ENCODE results near the gene FCHSD2. TPM values are rescaled to one million over a fixed set of nuclear protein-coding genes. Genes with fewer than 3 reads are reported as not detected.
A peak's percentile ranks its signal among the peaks of the same experiment; 100 is the strongest.
"Not testable (repeated sequence)": the region's sequence is repeated elsewhere in the genome, so short reads cannot be mapped to it uniquely, and the experiment has no call there.

The FCHSD2 gene
- polyA plus RNA-seq, 3 donors from 2014 or later = 9.7 to 25.6 (median 11.9) TPM

DNA sequence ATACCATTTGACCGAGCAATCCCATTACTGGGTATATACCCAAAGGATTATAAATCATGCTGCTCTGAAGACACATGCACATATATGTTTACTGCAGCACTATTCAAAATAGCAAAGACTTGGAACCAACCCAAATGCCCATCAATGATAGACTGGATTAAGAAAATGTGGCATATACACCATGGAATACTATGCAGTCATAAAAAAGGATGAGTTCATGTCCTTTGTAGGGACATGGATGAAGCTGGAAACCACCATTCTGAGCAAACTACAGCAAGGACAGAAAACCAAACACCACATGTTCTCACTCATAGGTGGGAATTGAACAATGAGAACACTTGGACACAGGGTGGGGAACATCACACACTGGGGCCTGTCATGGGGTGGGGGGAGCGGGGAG lies 164.3 kb downstream of the FCHSD2 start:
- Mint-ChIP-seq H3K4me1 (peaks cover 3 to 20% of the 10 kb centered on the region in 2 donors), H3K36me3 (peaks cover 11 to 17% (median 16%) of the 10 kb centered on the region in 3 donors)
- H3K27ac Mint-ChIP-seq; H3K9me3 Mint-ChIP-seq; DNase-seq; H3K4me3 Mint-ChIP-seq; H3K27me3 Mint-ChIP-seq (ENCODE audit: low read depth in 3 of 3): not testable (repeated sequence)

DNA sequence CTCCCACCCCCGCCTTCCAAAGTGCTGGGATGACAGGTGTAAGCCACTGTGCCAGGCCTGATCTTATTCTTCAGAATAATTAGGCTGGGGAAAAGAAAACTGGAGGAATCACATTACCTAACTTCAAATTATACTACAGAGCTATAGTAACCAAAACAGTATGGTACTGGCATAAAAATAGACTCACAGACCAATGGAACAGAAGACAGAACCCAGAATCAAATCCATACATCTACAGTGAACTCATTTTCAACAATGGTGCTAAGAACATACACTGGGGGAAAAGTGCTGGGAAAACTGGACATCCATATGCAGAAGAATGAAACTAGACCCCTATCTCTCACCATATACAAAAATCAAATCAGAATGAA lies 165.6 kb downstream of the FCHSD2 start:
- H3K4me1 Mint-ChIP-seq = peaks cover 3 to 20% of the 10 kb centered on the region in 2 donors
- not testable (repeated sequence) for DNase-seq; H3K27ac Mint-ChIP-seq; H3K4me3 Mint-ChIP-seq; H3K27me3 Mint-ChIP-seq (ENCODE audit: low read depth in 3 of 3); H3K9me3 Mint-ChIP-seq
- peaks cover 11 to 17% (median 16%) of the 10 kb centered on the region in 3 donors for H3K36me3 Mint-ChIP-seq

DNA sequence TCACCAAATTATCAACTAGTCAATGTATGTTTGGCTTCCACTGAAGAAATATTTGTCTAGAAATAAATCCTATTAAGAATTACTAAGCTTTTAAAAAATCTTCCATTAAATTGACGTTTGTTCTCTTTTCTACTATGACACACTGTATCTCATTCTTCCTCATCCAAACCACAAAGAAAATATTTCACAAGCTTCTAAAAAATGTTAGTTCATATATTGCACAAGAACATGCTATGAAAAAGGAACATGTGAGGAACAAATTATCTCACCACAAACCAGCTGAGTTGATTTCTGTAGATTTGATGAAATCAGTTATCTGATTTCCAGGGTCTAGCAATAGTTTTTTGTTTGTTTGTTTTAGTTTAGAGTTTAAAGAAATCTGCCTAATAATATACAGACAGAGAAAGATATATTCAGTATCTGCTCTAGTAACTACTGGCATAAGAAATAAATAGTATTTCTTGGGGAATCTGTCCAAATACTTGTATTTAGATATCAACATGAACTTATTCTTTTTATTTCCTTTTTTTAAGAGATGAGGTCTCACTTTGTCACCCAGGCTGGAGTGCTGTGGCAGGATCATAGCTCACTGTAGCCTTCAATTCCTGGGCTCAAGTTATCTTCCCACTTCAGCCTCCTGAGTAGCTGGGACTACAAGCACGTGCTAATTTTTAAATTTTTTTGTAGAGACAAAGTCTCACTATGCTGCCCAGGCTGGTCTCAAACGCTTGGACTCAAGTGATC lies 166.2 kb downstream of the FCHSD2 start:
- Mint-ChIP-seq H3K27ac (peak overlapping the region in 4 of 6 donors; percentile 18 to 44 (median 26)), H3K4me3 (no peak overlapping the region), H3K4me1 (peaks cover 3 to 22% of the 10 kb centered on the region in 2 donors), H3K9me3 (peaks cover 0 to 3% (median 0%) of the 10 kb centered on the region in 6 donors), H3K27me3 (ENCODE audit: low read depth in 3 of 3) (peaks cover 0 to 1% (median 0%) of the 10 kb centered on the region in 3 donors), H3K36me3 (peaks cover 11 to 17% (median 16%) of the 10 kb centered on the region in 3 donors)
- DNase-seq = no peak

DNA sequence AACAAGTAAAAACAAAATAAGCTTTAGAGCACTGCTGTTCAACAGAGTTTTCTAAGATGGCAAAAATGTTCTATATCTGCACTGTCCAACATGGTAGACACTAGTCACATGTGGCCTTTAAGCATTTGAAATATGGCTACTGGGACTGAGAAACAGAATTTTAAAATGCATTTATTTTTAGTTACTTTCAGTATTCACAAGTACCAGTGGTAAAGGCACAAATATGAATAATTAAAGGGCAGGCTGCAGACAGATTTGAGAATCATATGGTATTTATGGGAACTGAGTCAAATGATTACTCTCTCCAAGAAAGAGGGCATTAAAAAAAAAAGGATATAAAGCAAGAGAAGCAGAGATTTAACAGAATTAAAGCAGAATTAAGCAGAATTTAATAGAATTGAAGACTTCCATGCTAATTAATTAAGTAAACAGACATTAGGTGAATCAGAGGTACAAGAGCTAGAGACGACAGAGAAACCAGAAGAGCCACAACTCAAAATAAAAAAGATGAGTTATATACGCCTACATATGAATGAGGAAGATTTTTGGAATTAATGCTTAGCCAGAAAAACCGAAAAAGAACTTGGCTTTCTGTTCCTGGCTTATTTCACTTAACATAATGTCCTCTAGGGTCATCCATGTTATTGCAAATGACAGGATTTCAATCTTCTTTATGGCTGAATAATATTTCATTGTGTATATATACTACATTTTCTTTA lies 167.5 kb downstream of the FCHSD2 start:
- Mint-ChIP-seq H3K4me1 (peaks cover 17 to 35% of the 10 kb centered on the region in 2 donors), H3K27ac (peak overlapping the region in 1 of 6 donors; percentile 23), H3K9me3 (peaks cover 0 to 3% (median 0%) of the 10 kb centered on the region in 6 donors), H3K36me3 (peaks cover 8 to 11% (median 9%) of the 10 kb centered on the region in 3 donors), H3K27me3 (ENCODE audit: low read depth in 3 of 3) (peaks cover 0 to 1% (median 0%) of the 10 kb centered on the region in 3 donors), H3K4me3 (no peak overlapping the region)
- DNase-seq = no peak

DNA sequence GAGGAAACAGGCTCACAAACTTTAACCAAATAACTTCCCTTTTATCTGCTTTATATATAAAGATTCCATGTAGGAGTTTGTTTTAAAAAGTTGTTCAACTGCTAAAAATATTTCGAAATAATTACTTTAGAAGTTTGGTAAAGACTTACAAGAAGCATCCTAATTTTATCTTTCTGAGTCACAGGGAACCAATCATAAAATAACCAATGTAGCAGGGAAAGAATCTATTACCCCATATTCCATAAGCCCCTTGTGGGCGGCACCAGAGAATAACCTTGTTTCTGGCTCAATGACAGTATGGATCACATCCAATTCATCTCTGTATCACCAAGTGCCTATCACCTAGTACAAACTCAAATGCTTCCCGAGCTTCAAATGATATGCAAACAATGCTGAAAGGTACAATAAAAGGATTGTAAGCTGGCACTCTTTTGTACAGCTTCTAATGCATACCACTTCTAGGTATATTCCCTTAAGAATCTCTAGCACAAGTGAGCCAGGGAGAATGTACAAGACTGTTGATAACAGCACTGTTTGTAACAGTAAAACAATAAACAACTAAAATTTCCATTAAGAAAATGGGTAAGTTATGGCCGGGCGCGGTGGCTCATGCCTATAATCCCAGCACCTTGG lies 169.5 kb downstream of the FCHSD2 start:
- H3K27ac Mint-ChIP-seq = no peak overlapping the region
- peaks cover 0 to 4% (median 4%) of the 10 kb centered on the region in 3 donors for H3K36me3 Mint-ChIP-seq
- peaks cover 0 to 1% (median 1%) of the 10 kb centered on the region in 3 donors for H3K27me3 Mint-ChIP-seq (ENCODE audit: low read depth in 3 of 3)
- peaks cover 0 to 3% (median 0%) of the 10 kb centered on the region in 6 donors for H3K9me3 Mint-ChIP-seq
- H3K4me3 Mint-ChIP-seq = no peak overlapping the region
- no peak for DNase-seq
- H3K4me1 Mint-ChIP-seq = peaks cover 25 to 45% of the 10 kb centered on the region in 2 donors

DNA sequence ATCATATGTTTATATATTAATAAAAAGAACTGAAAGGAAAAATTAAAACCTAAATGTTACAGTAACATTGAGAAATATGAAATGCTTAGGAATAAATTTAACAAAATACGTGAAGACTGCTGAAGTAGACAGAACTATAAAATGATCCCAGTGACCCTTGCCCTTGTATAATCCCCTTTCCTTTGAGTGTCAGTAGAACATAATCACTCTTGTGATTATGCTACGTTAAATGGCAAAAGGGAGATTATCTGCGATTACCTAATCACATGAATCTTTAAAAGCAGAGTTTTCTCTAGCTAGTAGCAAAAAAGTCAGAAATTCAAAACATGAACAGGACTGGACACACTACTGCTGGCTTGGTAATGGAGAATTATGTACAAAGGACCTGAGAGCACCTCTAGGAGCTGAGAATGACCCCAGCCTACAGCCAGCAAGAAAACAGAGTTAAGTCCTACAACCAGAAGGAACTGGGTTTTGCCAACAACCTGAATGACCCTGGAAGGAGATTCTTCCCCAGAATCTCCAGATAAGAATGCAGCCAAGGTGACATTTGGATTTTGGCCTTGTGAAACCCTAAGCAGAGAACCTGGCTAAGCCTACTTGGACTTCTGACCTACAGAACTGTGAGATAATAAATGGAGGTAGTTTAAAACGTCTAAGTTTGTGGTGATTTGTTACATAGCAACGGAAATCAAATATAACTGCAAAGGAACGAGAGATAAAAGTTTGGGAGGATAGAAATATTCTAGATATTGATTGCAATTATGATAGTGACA lies 170.7 kb downstream of the FCHSD2 start:
- DNase-seq = no peak
- peaks cover 0 to 1% (median 1%) of the 10 kb centered on the region in 3 donors for H3K27me3 Mint-ChIP-seq (ENCODE audit: low read depth in 3 of 3)
- peaks cover 0 to 3% (median 0%) of the 10 kb centered on the region in 6 donors for H3K9me3 Mint-ChIP-seq
- H3K36me3 Mint-ChIP-seq = peaks cover 0 to 4% (median 4%) of the 10 kb centered on the region in 3 donors
- H3K4me3 Mint-ChIP-seq = no peak overlapping the region
- H3K27ac Mint-ChIP-seq = no peak overlapping the region
- H3K4me1 Mint-ChIP-seq = peaks cover 25 to 43% of the 10 kb centered on the region in 2 donors

DNA sequence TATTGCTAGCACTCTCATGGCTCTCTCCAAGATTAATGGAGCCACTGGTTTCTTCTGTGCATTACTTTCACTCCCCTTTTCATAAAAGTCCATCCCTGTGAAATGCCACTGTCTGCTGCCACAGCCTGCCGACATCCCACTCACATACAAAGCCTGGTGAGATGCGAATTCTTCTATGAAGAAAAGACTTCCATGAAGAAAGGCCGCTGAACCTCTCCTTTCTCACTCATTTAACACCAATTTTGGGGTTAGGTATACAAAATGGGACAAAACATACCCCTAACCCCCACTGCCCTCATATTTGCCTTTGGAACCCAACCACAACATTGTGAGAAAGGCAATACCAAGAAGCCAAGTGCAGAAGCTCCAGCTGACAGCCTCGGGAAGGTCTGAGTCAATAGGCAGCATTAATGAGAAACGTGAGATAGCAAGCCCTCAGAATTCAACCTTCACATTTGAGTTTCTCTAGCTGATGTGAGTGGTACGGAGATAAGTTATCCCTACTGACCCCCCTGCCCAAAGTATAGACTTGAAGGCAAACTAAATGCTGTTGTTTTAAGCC lies 171.5 kb downstream of the FCHSD2 start:
- Mint-ChIP-seq H3K4me3 (peak overlapping the region in 3 of 5 donors; percentile 27 to 56 (median 53)), H3K9me3 (peaks cover 0 to 3% (median 0%) of the 10 kb centered on the region in 6 donors), H3K27ac (peak overlapping the region; percentile 2 to 68 (median 41)), H3K27me3 (ENCODE audit: low read depth in 3 of 3) (peaks cover 0 to 1% (median 1%) of the 10 kb centered on the region in 3 donors), H3K4me1 (peaks cover 22 to 41% of the 10 kb centered on the region in 2 donors), H3K36me3 (peaks cover 4% of the 10 kb centered on the region in 3 donors)
- no peak for DNase-seq

DNA sequence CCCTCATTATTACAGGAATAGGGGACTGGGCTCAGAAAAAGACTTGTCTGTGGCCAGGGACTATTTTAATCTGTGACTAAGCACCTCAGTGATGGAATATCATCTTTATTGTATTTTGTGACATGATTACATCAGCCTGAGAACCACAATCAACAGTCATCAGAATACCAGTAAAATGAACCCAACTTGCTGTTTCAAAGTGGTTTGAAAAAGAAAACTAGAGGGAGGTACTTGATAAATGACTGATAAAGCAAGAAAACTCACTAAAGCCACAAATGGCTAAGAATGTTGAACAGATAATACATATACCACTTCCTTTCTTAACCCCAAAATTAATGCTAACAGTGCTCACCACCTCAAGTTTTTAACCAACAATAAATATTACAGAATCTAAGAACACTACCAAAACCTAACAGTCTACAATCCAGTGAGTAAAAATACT lies 172.2 kb downstream of the FCHSD2 start:
- Mint-ChIP-seq H3K9me3 (no peaks in the 10 kb centered on the region), H3K36me3 (peaks cover 4 to 10% (median 4%) of the 10 kb centered on the region in 3 donors), H3K4me1 (peaks cover 22 to 36% of the 10 kb centered on the region in 2 donors), H3K27me3 (ENCODE audit: low read depth in 3 of 3) (peaks cover 0 to 1% (median 0%) of the 10 kb centered on the region in 3 donors), H3K4me3 (peak overlapping the region in 4 of 5 donors; percentile 6 to 44 (median 38)), H3K27ac (peak overlapping the region; percentile 1 to 52 (median 30))
- DNase-seq = peak; percentile 2 to 42 (median 6)

DNA sequence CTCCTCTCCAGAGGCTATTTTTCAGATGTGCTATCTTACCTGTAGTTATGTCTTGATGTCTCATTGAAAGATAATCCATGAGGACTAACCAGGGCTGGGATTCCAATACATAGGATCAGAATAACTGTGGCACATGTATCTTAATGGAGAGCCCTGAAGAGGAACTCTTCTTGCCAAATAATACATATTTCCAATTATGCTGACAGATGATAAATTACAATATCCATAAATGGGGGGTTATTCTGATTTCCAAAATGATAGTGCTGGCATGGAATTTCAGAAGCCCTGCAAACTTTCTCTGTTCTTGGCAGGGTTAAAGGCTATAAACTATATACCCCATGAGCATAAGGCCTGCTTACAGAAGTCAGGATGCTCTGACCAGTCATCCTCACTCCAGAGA lies 173.7 kb downstream of the FCHSD2 start:
- Mint-ChIP-seq H3K4me1 (peaks cover 22 to 32% of the 10 kb centered on the region in 2 donors), H3K36me3 (peaks cover 2 to 10% (median 5%) of the 10 kb centered on the region in 3 donors), H3K4me3 (no peak overlapping the region), H3K27ac (no peak overlapping the region), H3K9me3 (no peaks in the 10 kb centered on the region), H3K27me3 (ENCODE audit: low read depth in 3 of 3) (peaks cover 0 to 2% (median 0%) of the 10 kb centered on the region in 3 donors)
- no peak for DNase-seq

DNA sequence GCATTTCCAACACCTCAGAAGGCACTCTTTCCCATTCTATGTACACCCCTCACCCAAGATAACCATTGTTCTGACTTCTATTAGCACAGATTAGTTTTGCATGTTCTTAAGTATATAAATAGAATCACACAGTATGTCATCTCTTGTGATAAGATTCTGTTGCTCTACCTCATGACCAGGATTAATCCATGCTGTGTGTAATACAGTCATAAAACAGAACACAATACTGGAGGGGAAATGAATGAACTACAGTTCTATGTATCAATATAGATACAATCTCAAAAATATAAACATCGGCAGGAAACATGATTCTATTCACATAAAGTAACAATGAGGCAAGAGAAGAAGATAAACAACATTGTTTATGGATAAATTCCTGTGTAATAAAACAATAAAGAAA lies 176.4 kb downstream of the FCHSD2 start:
- H3K4me1 Mint-ChIP-seq = peaks cover 19 to 26% of the 10 kb centered on the region in 2 donors
- no peaks in the 10 kb centered on the region for H3K9me3 Mint-ChIP-seq
- no peak overlapping the region for H3K4me3 Mint-ChIP-seq

DNA sequence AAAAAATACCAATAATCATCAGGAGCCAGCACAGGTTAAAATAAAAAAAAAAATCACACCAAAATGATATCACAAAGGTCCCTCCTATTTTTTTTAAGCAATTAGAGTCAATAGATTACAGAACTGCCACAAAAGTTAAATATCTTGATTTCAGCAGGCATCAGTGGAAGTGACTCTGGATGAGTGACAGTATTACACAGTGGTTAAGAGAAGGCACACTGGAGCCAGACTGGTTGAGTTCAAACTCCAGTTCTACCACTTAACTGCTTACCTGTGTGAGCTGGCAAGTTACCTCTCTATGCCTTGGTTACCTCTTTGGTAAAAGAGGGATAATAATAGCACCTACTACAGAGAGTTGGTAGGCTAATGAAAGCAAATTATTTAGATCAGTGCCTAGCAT lies 179.4 kb downstream of the FCHSD2 start:
- no peak overlapping the region for H3K4me3 Mint-ChIP-seq
- no peaks in the 10 kb centered on the region for H3K9me3 Mint-ChIP-seq
- H3K36me3 Mint-ChIP-seq = peaks cover 5 to 22% (median 7%) of the 10 kb centered on the region in 3 donors
- no peak overlapping the region for H3K27ac Mint-ChIP-seq
- peaks cover 0 to 1% (median 0%) of the 10 kb centered on the region in 3 donors for H3K27me3 Mint-ChIP-seq (ENCODE audit: low read depth in 3 of 3)
- no peak for DNase-seq
- H3K4me1 Mint-ChIP-seq = peaks cover 0 to 6% of the 10 kb centered on the region in 2 donors

More for the DNA sequence above, 176.4 kb downstream of the FCHSD2 start:
- Mint-ChIP-seq H3K27ac (no peak overlapping the region), H3K27me3 (ENCODE audit: low read depth in 3 of 3) (peaks cover 0 to 2% (median 0%) of the 10 kb centered on the region in 3 donors), H3K36me3 (peaks cover 0 to 14% (median 5%) of the 10 kb centered on the region in 3 donors)
- no peak for DNase-seq

DNA sequence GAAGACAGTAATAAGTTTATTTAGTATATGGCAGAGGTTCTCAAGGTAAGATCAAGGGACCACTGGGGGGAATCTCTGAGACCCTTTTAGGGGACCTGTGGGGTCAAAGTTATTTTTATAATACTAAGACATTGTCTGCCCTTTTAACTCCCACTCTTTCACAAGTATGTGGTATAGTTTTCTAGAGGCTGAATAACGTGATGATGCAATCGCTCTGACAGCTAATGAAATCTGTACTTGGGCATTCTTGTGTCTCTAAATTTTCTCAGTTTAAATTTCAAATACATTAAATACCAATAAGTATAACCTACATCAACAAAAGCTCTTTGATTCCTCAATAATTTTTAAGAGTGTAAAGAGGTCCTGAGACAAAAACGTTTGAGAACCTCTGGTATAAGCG lies 180.0 kb downstream of the FCHSD2 start:
- H3K27me3 Mint-ChIP-seq (ENCODE audit: low read depth in 3 of 3) = peaks cover 0 to 1% (median 0%) of the 10 kb centered on the region in 3 donors
- H3K4me3 Mint-ChIP-seq = no peak overlapping the region
- H3K36me3 Mint-ChIP-seq = peaks cover 5 to 28% (median 12%) of the 10 kb centered on the region in 3 donors
- H3K9me3 Mint-ChIP-seq = no peaks in the 10 kb centered on the region
- H3K27ac Mint-ChIP-seq = no peak overlapping the region
- H3K4me1 Mint-ChIP-seq = peaks cover 0 to 6% of the 10 kb centered on the region in 2 donors
- DNase-seq = no peak
